Measurements from ENCODE around the gene DNM3.

- TF ChIP-seq POLR2AphosphoS5 (IDR thresholded peaks at IDR 0.05; ENCODE audit: borderline replicate concordance, low read depth, low read length): no peak
- no peak for TF ChIP-seq EZH2 (IDR thresholded peaks at IDR 0.05)
- no peak for TF ChIP-seq FOXP2 (optimal IDR thresholded peaks at IDR 0.05; ENCODE audit: control extremely low read depth, extremely low read length, insufficient read depth)
Observed at GRCh38 chr1:172236958-172237357, 395.7 kb downstream of the DNM3 start.

Measured in SK-N-MC (cell line).